Measurements from ENCODE around the gene HPCAL1. TPM values are rescaled to one million over a fixed set of nuclear protein-coding genes. Genes with fewer than 3 reads are reported as not detected.
"Not testable (repeated sequence)": the region's sequence is repeated elsewhere in the genome, so short reads cannot be mapped to it uniquely, and the experiment has no call there.

HPCAL1 gene
- total RNA-seq, 3 donors from 2014 or later (not counting 1 experiment from before 2014, with no cell fraction given), result 31.1 to 45.2 (median 39.8) TPM

DNA sequence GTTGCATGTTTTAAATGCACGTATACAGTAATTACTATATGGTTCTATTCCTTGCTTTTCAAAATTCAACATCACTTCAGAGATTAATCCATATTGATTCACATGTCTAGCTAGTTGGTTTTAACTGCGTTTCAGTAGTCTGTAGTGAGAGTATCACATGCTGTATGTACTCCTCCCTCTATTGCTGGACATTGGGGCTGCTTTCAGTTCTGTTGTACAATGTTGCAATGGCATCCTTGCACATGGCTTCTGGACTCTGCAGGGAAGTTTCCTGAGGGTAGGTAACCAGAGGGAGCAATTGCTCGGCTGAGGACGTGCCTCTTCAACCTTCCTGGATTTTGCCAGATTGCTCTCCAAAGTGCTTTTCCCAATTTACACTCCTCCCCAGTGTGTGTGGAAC lies 10.7 kb upstream of the HPCAL1 start:
- 92% methylated on average over 4 of the region's 4 CpGs for WGBS (ENCODE audit: insufficient coverage)
- TF ChIP-seq, protein P1, sequence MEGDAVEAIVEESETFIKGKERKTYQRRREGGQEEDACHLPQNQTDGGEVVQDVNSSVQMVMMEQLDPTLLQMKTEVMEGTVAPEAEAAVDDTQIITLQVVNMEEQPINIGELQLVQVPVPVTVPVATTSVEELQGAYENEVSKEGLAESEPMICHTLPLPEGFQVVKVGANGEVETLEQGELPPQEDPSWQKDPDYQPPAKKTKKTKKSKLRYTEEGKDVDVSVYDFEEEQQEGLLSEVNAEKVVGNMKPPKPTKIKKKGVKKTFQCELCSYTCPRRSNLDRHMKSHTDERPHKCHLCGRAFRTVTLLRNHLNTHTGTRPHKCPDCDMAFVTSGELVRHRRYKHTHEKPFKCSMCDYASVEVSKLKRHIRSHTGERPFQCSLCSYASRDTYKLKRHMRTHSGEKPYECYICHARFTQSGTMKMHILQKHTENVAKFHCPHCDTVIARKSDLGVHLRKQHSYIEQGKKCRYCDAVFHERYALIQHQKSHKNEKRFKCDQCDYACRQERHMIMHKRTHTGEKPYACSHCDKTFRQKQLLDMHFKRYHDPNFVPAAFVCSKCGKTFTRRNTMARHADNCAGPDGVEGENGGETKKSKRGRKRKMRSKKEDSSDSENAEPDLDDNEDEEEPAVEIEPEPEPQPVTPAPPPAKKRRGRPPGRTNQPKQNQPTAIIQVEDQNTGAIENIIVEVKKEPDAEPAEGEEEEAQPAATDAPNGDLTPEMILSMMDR (IDR thresholded peaks at IDR 0.05), result no peak
- Mint-ChIP-seq H3K36me3 (no peaks in the 10 kb centered on the region), H3K27me3 (ENCODE audit: low read depth in 2 of 2) (peaks cover 0 to 3% of the 10 kb centered on the region in 2 donors), H3K4me1 (peaks cover 0 to under 1% of the 10 kb centered on the region in 2 donors), H3K27ac (no peak overlapping the region), H3K9me3 (no peaks in the 10 kb centered on the region), H3K4me3 (no peak overlapping the region)
- H3K27me3 ChIP-seq (ENCODE audit: control insufficient read depth, insufficient read depth, low read length), result no peaks in the 10 kb centered on the region
- no peaks in the 10 kb centered on the region for H3K36me3 ChIP-seq (ENCODE audit: control insufficient read depth, insufficient read depth, low read length)
- H3K9me3 ChIP-seq (ENCODE audit: control insufficient read depth, insufficient read depth, low read length), result no peaks in the 10 kb centered on the region
- intact Hi-C loops (cut with micrococcal nuclease), result no loop called here
- H3K27ac ChIP-seq (ENCODE audit: low read length), result no peak overlapping the region
- DNase-seq (no peak), ATAC-seq (no peak)
- no peaks in the 10 kb centered on the region for H3K4me1 ChIP-seq (ENCODE audit: control insufficient read depth, insufficient read depth, low read length)
- H3K4me3 ChIP-seq (ENCODE audit: low read length), result no peak overlapping the region

DNA sequence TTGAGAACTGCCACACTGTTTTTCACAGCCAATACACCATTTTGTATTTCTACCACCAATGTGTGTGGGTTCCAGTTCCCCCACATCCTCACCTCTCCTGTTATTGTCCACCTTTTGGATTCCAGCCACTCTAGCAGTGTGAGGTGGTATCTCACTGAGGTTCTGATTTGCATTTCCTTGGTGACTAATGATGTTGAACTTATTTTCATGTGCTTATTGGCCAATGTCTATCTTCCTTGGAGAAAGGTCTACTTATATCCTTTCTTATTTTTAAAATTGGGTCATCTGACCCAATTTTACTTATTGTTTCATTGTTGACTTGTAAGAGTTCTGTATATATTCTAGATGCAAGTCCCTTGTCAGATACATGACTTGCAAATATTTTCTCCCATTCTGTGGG lies 9.1 kb upstream of the HPCAL1 start:
- Mint-ChIP-seq H3K9me3 (no peaks in the 10 kb centered on the region), H3K36me3 (no peaks in the 10 kb centered on the region), H3K27ac (no peak overlapping the region), H3K4me1 (peaks cover 11 to 16% of the 10 kb centered on the region in 2 donors), H3K4me3 (no peak overlapping the region), H3K27me3 (ENCODE audit: low read depth in 2 of 2) (peaks cover 0 to 3% of the 10 kb centered on the region in 2 donors)
- ATAC-seq (no peak), DNase-seq (no peak)
- H3K36me3 ChIP-seq (ENCODE audit: control insufficient read depth, insufficient read depth, low read length), result no peaks in the 10 kb centered on the region
- H3K27ac ChIP-seq (ENCODE audit: low read length), result no peak overlapping the region
- H3K9me3 ChIP-seq (ENCODE audit: control insufficient read depth, insufficient read depth, low read length), result no peaks in the 10 kb centered on the region
- intact Hi-C loops (cut with micrococcal nuclease), result no loop called here
- TF ChIP-seq, protein P1 (IDR thresholded peaks at IDR 0.05), result no peak
- H3K4me3 ChIP-seq (ENCODE audit: low read length), result no peak overlapping the region
- no peaks in the 10 kb centered on the region for H3K27me3 ChIP-seq (ENCODE audit: control insufficient read depth, insufficient read depth, low read length)
- H3K4me1 ChIP-seq (ENCODE audit: control insufficient read depth, insufficient read depth, low read length), result peaks cover 14% of the 10 kb centered on the region

DNA sequence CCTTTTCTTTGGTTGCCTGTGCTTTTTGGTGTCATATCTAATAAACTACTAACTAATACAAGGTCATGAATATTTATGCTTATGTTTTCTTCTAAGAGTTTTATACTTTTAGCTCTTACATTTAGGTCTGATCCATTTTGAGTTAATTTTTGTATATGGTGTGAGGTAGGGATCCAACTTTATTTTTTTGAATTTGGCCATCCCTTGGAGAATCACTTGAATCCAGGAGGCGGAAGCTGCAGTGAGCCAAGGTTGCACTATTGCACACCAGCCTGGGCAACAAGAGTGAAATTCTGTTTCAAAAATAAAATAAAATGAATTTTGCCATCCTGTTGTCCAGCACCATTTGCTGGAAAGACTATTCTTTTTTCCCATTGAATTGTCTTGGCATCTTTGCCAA lies 8.6 kb upstream of the HPCAL1 start:
- Mint-ChIP-seq H3K36me3 (no peaks in the 10 kb centered on the region), H3K9me3 (no peaks in the 10 kb centered on the region), H3K27ac (no peak overlapping the region), H3K4me1 (peaks cover 15 to 20% of the 10 kb centered on the region in 2 donors), H3K4me3 (no peak overlapping the region), H3K27me3 (ENCODE audit: low read depth in 2 of 2) (peaks cover 0 to 3% of the 10 kb centered on the region in 2 donors)
- H3K27ac ChIP-seq (ENCODE audit: low read length), result no peak overlapping the region
- H3K4me1 ChIP-seq (ENCODE audit: control insufficient read depth, insufficient read depth, low read length), result peaks cover 14% of the 10 kb centered on the region
- ATAC-seq (no peak), DNase-seq (no peak)
- H3K4me3 ChIP-seq (ENCODE audit: low read length), result no peak overlapping the region
- intact Hi-C loops (cut with micrococcal nuclease), result no loop called here
- no peaks in the 10 kb centered on the region for H3K9me3 ChIP-seq (ENCODE audit: control insufficient read depth, insufficient read depth, low read length)
- no peaks in the 10 kb centered on the region for H3K27me3 ChIP-seq (ENCODE audit: control insufficient read depth, insufficient read depth, low read length)
- TF ChIP-seq, protein P1 (IDR thresholded peaks at IDR 0.05), result no peak
- 100% methylated on average over 1 of the region's 1 CpG for WGBS (ENCODE audit: insufficient coverage)
- H3K36me3 ChIP-seq (ENCODE audit: control insufficient read depth, insufficient read depth, low read length), result no peaks in the 10 kb centered on the region

DNA sequence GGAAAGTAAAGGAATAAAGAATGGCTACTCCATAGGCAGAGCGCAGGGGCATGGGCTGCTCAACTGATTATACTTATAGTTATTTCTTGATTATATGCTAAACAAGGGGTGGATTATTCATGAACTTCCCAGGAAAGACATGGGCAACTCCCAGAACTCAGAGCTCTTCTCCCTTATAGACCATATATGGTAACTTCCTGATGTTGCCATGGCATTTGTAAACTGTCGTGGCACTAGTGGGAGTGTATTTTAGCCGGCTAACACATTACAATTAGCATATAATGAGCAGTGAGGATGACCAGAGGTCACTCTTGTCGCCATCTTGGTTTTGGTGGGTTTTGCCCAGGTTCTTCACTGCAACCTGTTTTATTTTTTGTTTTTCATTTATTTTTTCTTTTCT lies 7.1 kb upstream of the HPCAL1 start:
- WGBS (ENCODE audit: insufficient coverage), result 77% methylated on average over 3 of the region's 4 CpGs
- H3K27me3 ChIP-seq (ENCODE audit: control insufficient read depth, insufficient read depth, low read length); H3K4me3 ChIP-seq (ENCODE audit: low read length); H3K27ac Mint-ChIP-seq; H3K36me3 Mint-ChIP-seq; H3K9me3 Mint-ChIP-seq; H3K9me3 ChIP-seq (ENCODE audit: control insufficient read depth, insufficient read depth, low read length); intact Hi-C loops (cut with micrococcal nuclease); ATAC-seq; H3K27me3 Mint-ChIP-seq (ENCODE audit: low read depth in 2 of 2); H3K4me3 Mint-ChIP-seq; H3K36me3 ChIP-seq (ENCODE audit: control insufficient read depth, insufficient read depth, low read length); DNase-seq; H3K27ac ChIP-seq (ENCODE audit: low read length): not testable (repeated sequence)
- peaks cover 14% of the 10 kb centered on the region for H3K4me1 ChIP-seq (ENCODE audit: control insufficient read depth, insufficient read depth, low read length)
- peaks cover 18 to 23% of the 10 kb centered on the region in 2 donors for H3K4me1 Mint-ChIP-seq
